Measurements from ENCODE around the gene PCDHA1. TPM values are rescaled to one million over a fixed set of nuclear protein-coding genes. Genes with fewer than 3 reads are reported as not detected.

The PCDHA1 gene
- total RNA-seq, 3 donors from 2014 or later (not counting 1 experiment from before 2014, with no cell fraction given): not detected

DNA sequence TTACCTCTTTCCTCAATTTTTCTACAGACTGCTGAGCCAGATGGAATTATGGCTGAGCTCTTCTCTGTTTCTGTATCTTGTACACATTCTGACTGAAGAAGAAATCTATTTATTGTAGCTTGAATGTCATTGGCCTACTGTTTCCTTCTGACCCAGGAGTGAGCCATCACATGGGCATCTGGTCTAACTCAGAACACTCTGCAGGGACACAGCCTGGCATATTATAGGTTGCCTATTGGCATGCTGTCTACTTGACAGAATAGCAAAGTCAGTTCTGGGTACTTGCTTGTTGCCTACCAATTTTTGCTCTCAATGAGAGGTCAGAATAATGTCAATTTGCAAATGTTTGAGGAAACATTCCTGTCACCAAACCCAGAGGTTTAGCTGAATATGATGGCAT, 187.6 kb downstream of the PCDHA1 start:
- Mint-ChIP-seq H3K27me3 (ENCODE audit: low read depth in 2 of 2) (no peaks in the 10 kb centered on the region), H3K36me3 (no peaks in the 10 kb centered on the region), H3K4me3 (no peak overlapping the region), H3K27ac (no peak overlapping the region), H3K4me1 (no peaks in the 10 kb centered on the region), H3K9me3 (peaks cover 0 to 6% of the 10 kb centered on the region in 2 donors)
- no peaks in the 10 kb centered on the region for H3K27me3 ChIP-seq (ENCODE audit: control insufficient read depth, insufficient read depth, low read length)
- no peak overlapping the region for H3K27ac ChIP-seq (ENCODE audit: low read length)
- TF ChIP-seq CTCF (IDR thresholded peaks at IDR 0.05): no peak
- no peak for ATAC-seq
- intact Hi-C loops (cut with micrococcal nuclease): no loop called here
- H3K4me1 ChIP-seq (ENCODE audit: control insufficient read depth, insufficient read depth, low read length): no peaks in the 10 kb centered on the region
- H3K36me3 ChIP-seq (ENCODE audit: control insufficient read depth, insufficient read depth, low read length): no peaks in the 10 kb centered on the region
- DNase-seq: no peak
- no peak overlapping the region for H3K4me3 ChIP-seq (ENCODE audit: low read length)
- no peaks in the 10 kb centered on the region for H3K9me3 ChIP-seq (ENCODE audit: control insufficient read depth, insufficient read depth, low read length)

DNA sequence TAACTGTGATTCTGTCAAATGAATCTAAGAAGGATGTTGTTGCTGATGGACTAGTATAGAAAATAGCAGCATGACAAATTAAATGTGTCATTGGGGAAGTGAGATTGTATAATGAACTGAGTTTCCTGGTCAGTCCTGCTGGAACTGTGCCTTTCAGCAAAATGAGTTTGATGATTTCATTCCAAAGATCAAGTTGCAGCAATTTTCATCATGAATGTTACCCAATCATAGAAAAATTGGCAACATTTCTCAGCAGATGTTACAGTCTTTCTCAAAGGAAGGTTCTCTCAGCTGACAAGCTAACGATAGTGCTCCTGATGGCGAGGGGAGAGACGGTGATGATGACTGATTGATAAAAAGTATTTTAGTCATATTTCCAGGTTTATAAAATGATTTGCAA, 191.1 kb downstream of the PCDHA1 start:
- H3K36me3 ChIP-seq (ENCODE audit: control insufficient read depth, insufficient read depth, low read length): no peaks in the 10 kb centered on the region
- WGBS (ENCODE audit: insufficient coverage): 82% methylated on average over 3 of the region's 3 CpGs
- H3K27me3 ChIP-seq (ENCODE audit: control insufficient read depth, insufficient read depth, low read length): no peaks in the 10 kb centered on the region
- H3K27ac ChIP-seq (ENCODE audit: low read length): no peak overlapping the region
- Mint-ChIP-seq H3K36me3 (no peaks in the 10 kb centered on the region), H3K4me3 (no peak overlapping the region), H3K4me1 (no peaks in the 10 kb centered on the region), H3K27ac (no peak overlapping the region), H3K9me3 (peaks cover 0 to 11% of the 10 kb centered on the region in 2 donors), H3K27me3 (ENCODE audit: low read depth in 2 of 2) (no peaks in the 10 kb centered on the region)
- H3K9me3 ChIP-seq (ENCODE audit: control insufficient read depth, insufficient read depth, low read length): no peaks in the 10 kb centered on the region
- intact Hi-C loops (cut with micrococcal nuclease): no loop called here
- no peaks in the 10 kb centered on the region for H3K4me1 ChIP-seq (ENCODE audit: control insufficient read depth, insufficient read depth, low read length)
- no peak for DNase-seq
- TF ChIP-seq CTCF (IDR thresholded peaks at IDR 0.05): no peak
- ATAC-seq: no peak
- H3K4me3 ChIP-seq (ENCODE audit: low read length): no peak overlapping the region

- ATAC-seq (no peak), DNase-seq (no peak)
- no peaks in the 10 kb centered on the region for H3K9me3 ChIP-seq (ENCODE audit: control insufficient read depth, insufficient read depth, low read length)
- Mint-ChIP-seq H3K36me3 (no peaks in the 10 kb centered on the region), H3K4me1 (no peaks in the 10 kb centered on the region), H3K4me3 (no peak overlapping the region), H3K9me3 (peaks cover 0 to 12% of the 10 kb centered on the region in 2 donors), H3K27me3 (ENCODE audit: low read depth in 2 of 2) (no peaks in the 10 kb centered on the region), H3K27ac (no peak overlapping the region)
- H3K27ac ChIP-seq (ENCODE audit: low read length): no peak overlapping the region
- H3K36me3 ChIP-seq (ENCODE audit: control insufficient read depth, insufficient read depth, low read length): no peaks in the 10 kb centered on the region
- TF ChIP-seq CTCF (IDR thresholded peaks at IDR 0.05): no peak
- no peaks in the 10 kb centered on the region for H3K27me3 ChIP-seq (ENCODE audit: control insufficient read depth, insufficient read depth, low read length)
- intact Hi-C loops (cut with micrococcal nuclease): no loop called here
- 81% methylated on average over 2 of the region's 2 CpGs for WGBS (ENCODE audit: insufficient coverage)
- no peaks in the 10 kb centered on the region for H3K4me1 ChIP-seq (ENCODE audit: control insufficient read depth, insufficient read depth, low read length)
- no peak overlapping the region for H3K4me3 ChIP-seq (ENCODE audit: low read length)
These were observed 192.3 kb downstream of the PCDHA1 start for GRCh38 chr5:140978260-140978659.

- Histone ChIP-seq H3K4me3 (ENCODE audit: low read length) (no peak overlapping the region), H3K36me3 (ENCODE audit: control insufficient read depth, insufficient read depth, low read length) (no peaks in the 10 kb centered on the region), H3K27me3 (ENCODE audit: control insufficient read depth, insufficient read depth, low read length) (no peaks in the 10 kb centered on the region), H3K27ac (ENCODE audit: low read length) (no peak overlapping the region), H3K9me3 (ENCODE audit: control insufficient read depth, insufficient read depth, low read length) (no peaks in the 10 kb centered on the region), H3K4me1 (ENCODE audit: control insufficient read depth, insufficient read depth, low read length) (no peaks in the 10 kb centered on the region)
- ATAC-seq (no peak), DNase-seq (no peak)
- 100% methylated on average over 1 of the region's 1 CpG for WGBS (ENCODE audit: insufficient coverage)
- Mint-ChIP-seq H3K4me1 (no peaks in the 10 kb centered on the region), H3K9me3 (peaks cover 0 to 12% of the 10 kb centered on the region in 2 donors), H3K27ac (no peak overlapping the region), H3K27me3 (ENCODE audit: low read depth in 2 of 2) (no peaks in the 10 kb centered on the region), H3K4me3 (no peak overlapping the region), H3K36me3 (no peaks in the 10 kb centered on the region)
- intact Hi-C loops (cut with micrococcal nuclease): no loop called here
- no peak for TF ChIP-seq CTCF (IDR thresholded peaks at IDR 0.05)
These were observed 193.0 kb downstream of the PCDHA1 start for GRCh38 chr5:140978983-140979382.
